Stimulated activated CD4-positive, alpha-beta T cell treated with anti-CD3 and anti-CD28 coated beads, Interleukin-12 subunit alpha, Interleukin-12 subunit beta, amount 100 ng/mL, for 24 hours (primary cell): Measurements from ENCODE around the gene BRINP2.

Experiments used
- DNase-seq, 2 experiments: peaks; one replicate each; pipeline ENCODE4 v3.0.0-alpha.2; 2020; ENCODE audit warnings: low read depth in 2 of 2

Gene BRINP2

DNA sequence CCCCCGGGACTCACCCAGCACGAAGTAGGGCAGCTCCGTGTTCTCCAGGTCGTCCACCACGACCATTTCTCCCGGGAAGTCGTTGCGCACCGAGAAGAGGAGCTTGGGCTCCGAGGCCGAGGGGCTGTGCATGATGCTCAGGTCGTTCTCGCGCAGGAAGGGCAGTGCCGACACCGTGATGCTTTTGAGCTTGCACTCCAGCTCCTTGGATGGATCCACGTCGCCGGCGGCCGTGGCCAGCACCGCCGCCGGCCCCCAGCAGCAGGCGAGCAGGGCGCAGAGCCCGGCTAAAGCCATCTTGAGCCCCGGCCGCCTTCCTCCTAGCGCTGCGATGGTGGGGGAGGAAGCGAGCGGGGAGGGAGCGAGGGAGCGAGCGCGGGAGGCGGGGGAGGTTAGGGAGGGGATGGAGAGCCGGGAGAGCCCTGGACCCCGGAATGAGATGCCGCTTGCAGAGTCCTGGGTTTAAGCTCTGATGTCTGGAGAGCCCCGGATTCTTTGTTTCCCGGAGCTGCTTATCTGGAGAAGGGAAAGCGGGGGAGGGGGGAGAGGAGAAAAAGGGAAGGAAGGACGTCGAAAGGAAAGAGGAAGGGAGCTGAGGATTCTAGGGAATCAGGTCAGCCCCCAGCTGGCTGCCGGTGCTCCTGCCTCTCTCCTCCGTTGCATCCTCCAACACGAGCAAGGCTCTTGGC lies 6.2 kb upstream of the BRINP2 start, which contains the start of gene ASTN1:
ASTN1 (minus strand) TSS at position 333 of the 689 bp plus-strand sequence; CDS start at position 297, 36 bp downstream.
- DNase-seq, result no peak

DNA sequence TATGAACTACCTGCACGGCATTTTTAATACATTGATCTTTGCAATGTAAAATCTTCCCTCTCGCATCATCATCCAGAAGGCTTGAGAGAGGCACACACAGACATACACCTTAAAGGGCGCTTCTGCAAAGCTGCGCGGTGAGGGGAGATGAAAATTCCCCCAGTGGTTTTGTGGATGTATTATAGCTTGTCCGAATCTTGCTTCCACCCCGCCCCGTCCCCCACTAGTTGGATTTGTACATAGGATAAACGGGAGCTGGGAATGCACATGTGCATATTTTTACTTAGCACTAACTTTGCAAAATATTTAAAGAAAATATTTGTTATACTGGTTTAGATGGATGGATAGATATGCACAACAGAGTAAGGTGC lies 5.7 kb upstream of the BRINP2 start:
- DNase-seq, result no peak

DNA sequence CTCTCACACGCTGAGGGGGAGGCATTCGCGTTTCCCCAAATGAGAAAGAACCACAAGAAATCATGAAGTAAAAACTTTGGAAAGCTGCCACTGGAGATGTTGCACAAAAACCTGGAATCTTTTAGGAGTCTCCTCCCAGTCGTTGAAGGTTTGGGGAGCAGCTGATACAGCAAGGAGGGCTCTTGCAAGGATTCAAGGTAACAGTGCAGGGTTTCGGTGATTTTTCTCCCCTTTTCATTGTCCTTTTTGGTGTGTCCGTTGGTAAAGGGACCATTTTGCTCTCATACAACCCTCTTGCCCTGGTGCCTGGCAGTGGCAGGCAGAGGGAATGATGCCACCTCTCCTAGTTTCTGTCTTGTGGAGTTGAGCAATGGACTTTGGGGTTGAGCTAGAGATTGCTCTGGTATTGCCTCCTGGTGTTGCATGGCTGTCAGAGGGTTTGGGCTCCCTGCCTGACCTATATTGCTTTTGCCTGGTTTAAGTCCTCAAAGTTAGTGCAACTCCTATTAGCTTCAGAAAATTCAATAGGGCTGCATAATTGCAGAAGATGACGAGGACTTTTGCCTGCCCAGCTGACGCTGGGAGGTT lies 872 bp downstream of the BRINP2 start:
- no peak for DNase-seq

DNA sequence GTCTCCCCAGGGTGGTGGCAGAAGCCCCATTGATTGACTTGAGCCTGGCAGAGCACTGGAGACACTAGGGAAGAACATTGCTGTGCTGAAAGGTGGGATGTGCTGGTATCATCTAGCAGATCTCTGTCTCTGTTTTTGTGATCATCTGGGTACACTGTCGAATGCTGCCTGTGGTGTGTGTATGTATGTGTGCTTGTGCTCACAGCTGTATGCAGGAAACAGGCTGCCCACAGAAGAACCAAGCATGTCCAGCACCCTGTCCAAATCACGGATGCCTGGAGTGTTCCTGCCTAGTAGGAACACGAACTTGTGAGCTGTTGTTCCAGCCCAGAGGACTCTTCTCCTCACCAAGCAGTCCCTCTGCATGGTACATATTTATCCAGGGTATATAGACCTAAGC lies 1.5 kb downstream of the BRINP2 start:
- no peak for DNase-seq

DNA sequence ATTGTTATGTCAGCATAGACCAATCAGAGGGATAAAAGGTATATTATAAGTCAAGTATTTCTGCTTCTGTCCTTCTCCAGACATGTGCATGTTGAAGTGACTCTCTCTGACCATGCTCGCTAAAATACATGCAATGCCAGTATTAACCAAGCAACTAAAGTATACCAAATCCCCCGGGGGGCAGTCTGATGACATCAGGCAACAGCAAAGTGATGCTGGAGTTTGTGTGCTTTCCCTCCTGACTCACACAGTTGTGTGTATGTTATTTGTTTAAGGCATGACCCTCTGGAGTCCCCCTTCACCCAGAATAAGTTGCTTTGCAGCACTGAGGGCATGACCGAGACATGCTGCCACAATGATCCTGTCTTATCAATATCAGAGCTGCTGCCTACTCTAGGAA lies 2.1 kb downstream of the BRINP2 start:
- DNase-seq, result no peak

DNA sequence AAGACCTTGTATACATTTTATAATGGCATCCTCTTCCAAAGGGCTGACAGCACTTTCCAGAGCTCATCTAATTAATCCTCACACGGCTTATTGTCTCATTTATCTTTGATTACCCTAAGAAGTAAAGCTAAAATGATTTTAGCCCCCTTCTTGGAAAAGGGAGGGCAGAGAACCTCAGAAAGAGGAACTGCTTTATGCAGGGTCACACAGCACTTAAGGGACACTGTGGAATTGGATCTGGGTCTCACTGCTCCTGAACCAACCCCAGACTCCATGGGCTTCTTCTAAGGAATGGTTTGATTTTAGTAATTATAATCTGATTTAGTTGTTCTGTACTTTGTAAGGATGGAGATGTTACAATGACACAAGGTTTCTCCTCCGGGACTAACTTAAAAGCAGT lies 3.2 kb downstream of the BRINP2 start:
- DNase-seq, result no peak

DNA sequence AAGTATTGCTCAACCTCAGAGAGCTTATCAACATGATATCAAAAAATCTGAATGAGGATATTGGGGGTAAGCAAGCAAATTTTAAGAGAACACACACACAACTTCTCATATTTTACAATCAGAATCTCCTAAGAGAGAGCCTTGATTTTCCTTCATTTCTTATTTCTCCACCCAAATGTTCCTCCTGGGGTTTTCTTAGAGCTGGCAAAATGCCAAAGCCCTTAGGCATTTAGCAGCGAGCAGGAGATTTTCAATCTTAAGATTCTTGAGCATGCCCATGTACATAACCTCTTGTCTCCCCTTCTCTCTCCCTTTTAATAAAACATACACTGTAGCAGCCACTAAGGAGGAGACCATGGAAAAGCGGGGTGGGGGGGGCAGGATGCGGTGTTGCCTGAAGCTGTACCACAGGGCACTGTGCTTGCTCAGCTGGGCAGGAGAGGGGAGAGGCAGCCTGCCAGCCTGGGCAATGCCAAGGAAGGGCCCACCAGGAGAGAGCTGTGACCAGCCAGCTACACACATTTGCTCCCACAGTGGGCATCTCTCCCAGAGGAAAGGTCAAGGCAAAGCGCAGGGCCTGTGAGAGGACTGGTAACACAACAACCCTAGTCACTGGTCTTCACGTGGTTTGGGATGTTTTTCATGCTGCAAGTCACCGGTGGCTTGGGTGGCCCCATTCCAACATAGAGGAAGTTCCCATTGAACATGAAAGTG lies 4.3 kb downstream of the BRINP2 start:
- DNase-seq, result no peak

DNA sequence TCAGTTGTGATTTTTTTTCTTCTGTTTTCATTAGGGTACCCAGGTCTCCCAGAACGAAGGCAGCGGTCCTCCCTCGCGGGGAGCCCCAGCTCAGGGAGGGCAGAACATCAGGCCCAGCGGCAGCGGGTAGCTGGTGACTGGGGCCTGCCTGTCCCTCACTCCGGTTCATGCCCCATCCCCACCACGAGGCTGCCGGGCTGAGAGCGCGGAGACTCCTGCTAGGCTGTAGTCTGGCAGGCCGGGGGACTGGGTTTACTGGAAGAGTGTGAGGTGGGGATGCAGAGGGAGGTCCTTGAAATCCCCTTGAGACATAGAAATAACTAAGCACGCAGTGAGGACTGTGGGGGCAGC lies 10.5 kb downstream of the BRINP2 start:
- no peak for DNase-seq

DNA sequence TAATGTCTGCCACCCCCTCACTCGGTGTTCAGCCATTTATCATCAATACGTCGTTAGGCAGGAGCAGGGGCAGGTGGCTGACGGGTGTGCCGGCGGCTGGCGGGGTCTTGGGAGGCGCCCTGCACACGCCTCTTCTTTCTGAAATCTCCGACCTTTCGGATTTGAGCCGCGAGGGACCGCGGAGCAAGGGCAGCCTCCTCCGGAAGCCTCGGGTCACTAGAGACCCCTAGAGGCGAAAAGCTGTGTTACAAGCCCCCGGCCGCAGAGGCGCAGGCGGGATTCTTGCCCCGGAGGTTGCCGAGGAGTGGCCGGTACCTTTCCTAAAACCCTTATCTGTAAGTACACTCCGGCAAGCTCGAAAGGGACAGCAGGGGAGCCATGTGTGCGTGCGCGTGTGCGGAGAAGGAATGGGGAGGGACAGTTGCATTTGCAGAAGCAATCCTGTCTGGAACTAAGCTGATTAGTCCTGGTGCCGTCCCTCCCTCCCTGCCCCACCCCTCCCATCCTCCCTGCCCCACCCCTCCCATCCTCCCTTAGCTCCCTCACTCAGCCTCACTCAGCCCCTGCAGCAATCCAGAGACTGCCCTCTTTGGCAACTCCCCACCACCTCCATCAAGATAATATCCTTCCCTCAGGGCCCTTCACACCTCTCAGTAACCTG lies 11.0 kb downstream of the BRINP2 start:
- DNase-seq, result peak in 1 of 2 experiments; percentile 35

DNA sequence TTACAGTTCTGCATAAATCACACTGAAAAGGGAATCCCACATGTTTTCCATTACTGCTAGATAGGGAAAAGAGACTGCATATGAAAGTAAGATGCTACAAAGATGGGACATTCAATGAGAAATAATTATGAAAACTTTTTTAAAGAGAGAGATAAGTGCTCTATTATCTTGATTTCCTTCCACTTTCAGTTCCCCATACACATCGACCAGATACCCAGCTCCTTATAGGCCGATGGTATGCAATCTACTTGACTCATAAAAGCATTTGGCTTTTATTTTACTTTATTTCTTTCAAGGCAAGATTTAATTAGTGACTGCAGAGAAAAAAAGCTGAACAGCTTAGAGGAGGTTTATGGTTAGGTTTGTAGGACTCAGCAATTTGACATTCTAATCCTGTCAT lies 13.1 kb downstream of the BRINP2 start:
- no peak for DNase-seq

DNA sequence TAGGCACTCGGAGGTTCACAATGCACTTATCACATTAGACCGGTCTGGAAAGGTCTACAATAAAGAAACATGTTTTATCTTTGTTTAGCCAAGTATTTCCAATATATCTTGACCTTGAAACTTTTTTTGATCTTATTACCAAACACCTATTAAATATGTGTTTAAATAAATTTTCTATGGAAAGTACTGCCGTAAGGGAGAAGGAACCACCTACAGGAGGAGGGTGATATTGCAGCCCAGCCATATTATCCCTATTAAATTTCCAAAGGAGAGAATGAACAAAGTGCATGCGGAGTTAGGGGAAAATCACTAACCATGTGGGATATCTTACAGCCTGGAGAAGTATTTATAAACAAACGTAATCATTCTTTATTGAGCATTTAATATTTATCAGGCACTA lies 14.5 kb downstream of the BRINP2 start:
- no peak for DNase-seq

DNA sequence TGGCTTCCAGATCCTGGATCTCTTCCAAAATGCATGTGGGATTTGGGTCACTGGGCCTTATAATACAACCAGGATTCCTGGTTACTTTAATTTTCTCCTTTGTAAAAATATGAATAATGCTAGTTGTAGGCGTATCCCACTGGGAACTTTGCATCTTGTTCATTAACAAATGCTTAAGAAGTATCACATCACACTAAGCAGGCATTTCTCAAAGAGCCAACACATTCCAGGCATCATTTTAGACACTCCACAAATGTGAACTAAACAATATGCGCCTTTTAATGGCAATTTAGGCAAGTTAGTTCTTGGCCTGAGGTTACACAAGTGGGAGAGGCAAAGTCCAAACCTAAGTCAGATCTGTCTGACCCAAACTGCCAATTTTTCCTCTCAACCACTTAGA lies 15.9 kb downstream of the BRINP2 start:
- DNase-seq, result no peak

DNA sequence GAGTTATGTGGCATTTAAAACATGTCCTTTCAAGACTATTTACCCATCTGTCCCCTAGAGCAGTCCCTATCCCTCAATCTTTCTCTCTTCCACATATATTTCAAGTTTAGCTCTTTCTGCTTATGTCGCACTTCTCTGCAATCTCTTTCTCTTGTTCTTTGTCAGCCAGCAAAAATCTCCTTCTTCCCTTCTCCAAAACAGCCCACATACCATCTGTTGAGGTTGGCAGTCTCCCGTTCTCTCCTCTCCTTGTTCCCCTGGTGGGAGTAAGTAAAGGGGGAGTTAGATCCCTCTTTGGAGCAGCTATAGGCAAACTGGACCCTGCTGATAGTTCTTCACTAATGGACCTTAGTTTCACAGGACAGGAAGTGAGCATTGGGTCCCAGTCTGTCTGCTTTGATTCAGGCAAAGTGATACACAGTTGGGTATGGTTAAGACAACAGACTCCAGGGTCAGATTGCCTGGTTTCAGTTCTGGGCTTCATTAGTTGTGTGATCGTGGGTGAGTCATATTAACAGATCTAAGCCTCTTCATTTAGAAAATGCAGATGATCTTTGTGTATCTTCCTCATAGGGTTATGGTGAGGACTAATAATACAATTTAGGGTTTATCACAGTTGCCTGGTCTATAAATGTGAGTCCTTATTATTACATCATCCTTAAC lies 19.7 kb downstream of the BRINP2 start:
- no peak for DNase-seq

DNA sequence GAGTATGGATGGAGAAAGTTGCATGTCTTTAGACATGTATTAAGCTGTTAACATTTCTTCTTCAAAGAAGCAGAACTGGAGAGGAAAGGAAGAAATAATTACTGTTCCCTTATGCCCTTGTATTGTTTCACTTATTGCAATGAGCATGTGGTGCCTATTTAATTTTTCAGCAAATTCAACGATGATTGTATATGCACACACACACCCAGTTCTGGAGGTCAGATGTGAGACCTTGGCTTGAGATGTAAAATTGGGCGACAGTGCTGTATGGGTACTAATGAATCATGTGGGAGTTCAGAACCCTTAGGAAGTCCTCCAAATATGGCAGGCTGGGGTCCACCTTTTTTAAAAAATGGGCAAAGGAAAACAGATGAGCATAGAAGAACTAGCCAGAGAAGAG lies 27.5 kb downstream of the BRINP2 start:
- no peak for DNase-seq

DNA sequence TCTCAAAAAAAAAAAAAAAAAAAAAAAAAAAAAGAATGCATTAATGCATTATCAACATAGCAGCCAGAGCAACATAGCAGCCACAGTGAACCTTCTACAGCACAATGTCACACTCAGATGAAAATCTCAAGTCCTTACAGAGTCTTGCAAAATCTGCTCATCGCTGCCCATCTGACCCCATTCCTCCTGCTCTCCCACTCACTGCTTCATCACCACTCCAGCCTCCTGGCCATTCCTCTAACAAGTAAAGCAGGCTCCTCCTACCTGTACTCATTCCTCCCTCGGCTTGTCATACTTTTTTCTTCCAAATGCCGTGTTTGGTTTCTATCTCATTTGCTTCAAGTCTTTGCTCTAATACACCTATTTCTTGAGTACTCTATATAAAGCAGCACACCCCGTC lies 29.5 kb downstream of the BRINP2 start:
- DNase-seq, result no peak

DNA sequence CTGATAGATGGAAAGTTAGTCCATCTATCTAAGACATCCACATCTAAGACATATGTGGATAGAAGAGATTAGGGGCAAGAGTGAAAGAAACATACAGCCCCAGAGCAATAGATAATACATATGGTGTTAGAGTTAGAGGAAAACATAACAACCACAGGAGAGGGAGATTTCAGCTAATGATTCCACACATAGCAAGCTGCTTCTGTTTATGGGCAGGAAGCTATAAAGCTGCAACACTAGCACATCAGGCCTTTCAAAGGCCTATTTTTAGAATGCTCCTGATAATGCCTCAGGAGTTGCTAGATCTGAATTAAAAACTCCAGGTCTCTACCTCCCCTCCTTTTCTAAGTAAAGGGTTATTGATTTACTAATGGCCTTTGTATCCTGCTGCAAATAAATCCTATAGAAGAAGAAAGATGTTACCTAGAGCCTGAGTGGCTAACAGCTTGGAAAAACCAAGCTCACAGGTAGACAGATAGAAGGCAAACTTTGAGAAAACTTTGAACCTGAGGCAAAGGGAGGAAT lies 36.1 kb downstream of the BRINP2 start:
- no peak for DNase-seq

DNA sequence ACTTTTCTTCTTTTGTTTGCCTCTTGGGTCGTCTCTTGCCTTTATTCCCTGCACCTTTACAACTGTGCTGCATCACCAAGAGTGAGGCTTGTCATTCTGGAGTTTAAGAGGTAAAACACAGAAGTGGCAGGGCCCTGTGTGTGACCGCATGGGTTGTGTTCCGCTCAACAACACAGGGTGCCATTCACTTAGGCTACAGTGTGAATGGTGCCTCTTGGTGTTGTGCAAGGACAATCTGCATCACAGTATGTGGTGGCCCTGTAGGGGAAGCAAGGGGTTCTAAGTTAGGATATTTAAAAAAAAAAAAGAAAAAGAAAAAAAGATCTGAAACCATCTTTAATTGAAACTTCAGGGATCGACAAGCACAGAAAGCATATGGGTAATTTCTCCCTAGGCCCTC lies 38.2 kb downstream of the BRINP2 start:
- no peak for DNase-seq

DNA sequence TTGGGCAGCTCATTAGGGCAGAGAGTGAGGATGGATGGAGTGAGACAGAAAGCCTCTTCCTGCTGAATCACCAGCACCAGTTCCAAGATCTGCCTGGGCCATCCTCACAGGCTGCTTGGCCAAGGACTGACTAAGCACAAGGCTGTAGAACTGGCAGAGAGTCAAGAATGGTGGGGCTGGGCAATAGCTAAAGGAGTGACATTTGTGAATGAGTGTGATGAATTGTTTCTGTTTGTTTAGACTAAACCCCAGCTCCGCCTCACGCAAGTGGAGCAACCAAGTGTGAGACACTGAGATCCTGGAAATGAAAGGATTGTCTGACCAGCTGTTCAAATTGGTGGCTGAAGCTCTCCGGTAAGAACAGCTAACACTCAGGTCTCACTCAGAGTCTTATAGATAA lies 38.6 kb downstream of the BRINP2 start:
- DNase-seq, result no peak

DNA sequence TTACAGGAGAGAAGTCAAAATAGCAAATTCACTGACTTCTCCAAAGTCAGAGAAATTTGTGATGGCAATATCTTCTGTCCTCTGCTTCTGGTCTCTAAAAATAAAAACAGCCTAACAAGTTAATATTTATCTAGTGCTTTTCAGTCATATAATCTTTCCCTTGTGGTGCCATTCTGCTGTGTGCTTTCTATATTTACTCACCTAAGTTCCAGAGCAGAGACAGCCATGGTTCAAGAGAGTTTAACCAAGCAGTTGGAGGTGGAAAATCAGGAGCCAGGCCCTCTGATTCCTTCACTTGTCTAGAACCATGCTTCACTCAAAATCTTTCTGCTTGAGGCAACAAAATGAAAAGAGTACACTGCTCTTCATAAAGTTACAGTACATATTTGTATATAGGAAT lies 39.3 kb downstream of the BRINP2 start:
- no peak for DNase-seq

DNA sequence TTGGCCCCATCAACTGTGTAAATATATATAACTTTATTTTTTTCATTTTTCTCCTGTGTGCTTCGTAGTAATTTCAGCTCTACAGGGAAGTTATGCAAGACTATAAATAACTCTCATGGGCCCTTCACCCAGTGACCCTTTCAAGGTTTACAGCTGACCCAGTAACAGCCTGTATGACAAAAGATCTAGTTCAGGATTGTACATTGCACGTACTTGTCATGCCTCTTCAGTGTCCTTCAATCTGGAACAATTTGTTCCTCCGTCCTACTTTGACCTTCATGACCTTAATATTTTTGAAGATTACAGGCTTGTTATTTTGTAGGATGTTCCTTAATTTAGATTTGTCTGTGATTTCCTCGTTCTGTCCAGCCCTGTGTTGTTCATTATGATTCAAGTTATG lies 40.5 kb downstream of the BRINP2 start:
- DNase-seq, result no peak

DNA sequence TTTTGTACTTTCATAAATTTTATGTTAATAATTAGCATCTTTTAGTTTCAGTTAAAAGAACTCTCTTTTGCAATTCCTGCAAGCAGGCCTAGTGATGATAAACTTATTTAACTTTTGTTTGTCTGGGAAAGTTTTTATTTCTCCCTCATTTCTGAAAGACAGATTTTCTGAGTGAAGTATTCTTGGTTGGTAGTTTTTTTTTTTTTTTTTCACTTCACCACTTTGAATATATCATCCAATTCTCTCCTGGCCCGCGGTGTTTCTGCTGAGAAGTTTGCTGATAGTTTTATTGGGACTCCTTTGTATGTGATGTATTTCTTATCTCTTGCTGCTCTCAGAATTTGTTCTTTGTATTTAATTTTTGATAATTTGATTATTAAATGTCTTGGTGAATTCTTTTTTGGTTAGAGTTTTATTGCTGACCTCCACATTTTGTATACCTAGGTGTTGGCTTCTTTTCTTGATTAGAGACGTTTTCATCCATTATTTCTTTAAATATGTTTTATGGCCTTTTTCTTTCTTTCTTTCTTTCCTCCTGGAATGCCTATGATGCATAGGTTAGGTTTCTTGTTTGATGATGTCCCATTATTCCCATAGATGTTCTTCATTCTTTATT lies 45.9 kb downstream of the BRINP2 start:
- DNase-seq, result no peak
